CD14-positive monocyte (primary cell): ENCODE data around the gene SH2D4B. TPM values are rescaled to one million over a fixed set of nuclear protein-coding genes. Genes with fewer than 3 reads are reported as not detected.

Source experiments
- DNase-seq, 3 donors: peaks; one replicate each; pipeline ENCODE4 v3.0.0-alpha.2; 2011 to 2022
- H2AFZ ChIP-seq: 2 replicates; pipeline ENCODE4 v1.6.0; 2012; ENCODE audit warnings: mild to moderate bottlenecking, low read depth, low read length, inconsistent platforms; ENCODE audit not compliant: insufficient read depth, poor library complexity, severe bottlenecking
- H3K27ac ChIP-seq, 2 donors: 1 replicate in 1 of 2; 2 replicates in 1 of 2; pipeline ENCODE4 v1.5.1; 2012 to 2013; ENCODE audit warnings: low read length in 2 of 2, control low read depth in 1 of 2, inconsistent platforms in 1 of 2, low read depth in 1 of 2, mild to moderate bottlenecking in 1 of 2
- H3K27me3 ChIP-seq, 2 donors: one replicate each; pipeline versions ENCODE4 v1.6.0 to v1.6.1; 2011 to 2013; ENCODE audit warnings: low read length in 2 of 2; ENCODE audit not compliant: control insufficient read depth in 2 of 2, insufficient read depth in 2 of 2
- H3K36me3 ChIP-seq, 2 donors: replicated peaks in 1 of 2; 1 replicate in 1 of 2; 2 replicates in 1 of 2; pipeline versions ENCODE4 v1.5.1 to v1.6.1; 2012 to 2013; ENCODE audit warnings: low read length in 2 of 2, control low read depth in 1 of 2, inconsistent platforms in 1 of 2, mild to moderate bottlenecking in 1 of 2; ENCODE audit not compliant: insufficient read depth in 2 of 2, control insufficient read depth in 1 of 2
- H3K4me1 ChIP-seq, 2 donors: 1 replicate in 1 of 2; 2 replicates in 1 of 2; pipeline versions ENCODE4 v1.5.1 to v1.6.1; 2012 to 2013; ENCODE audit warnings: low read length in 2 of 2, control low read depth in 1 of 2, inconsistent platforms in 1 of 2, mild to moderate bottlenecking in 1 of 2, moderate library complexity in 1 of 2; ENCODE audit not compliant: insufficient read depth in 2 of 2, control insufficient read depth in 1 of 2
- H3K4me2 ChIP-seq: replicated peaks from 2 replicates; pipeline ENCODE3; 2012; ENCODE audit warnings: low read length, moderate library complexity, mild to moderate bottlenecking; ENCODE audit not compliant: poor library complexity, severe bottlenecking; ENCODE audit errors: extremely low read depth
- H3K4me3 ChIP-seq, 3 experiments: fragments of 200-600 bp in 1 of 3; sonication (generic) in 1 of 3; replicated peaks in 1 of 3; 1 replicate in 2 of 3; 2 replicates in 1 of 3; pipeline ENCODE4 v1.5.1; 2011 to 2013; ENCODE audit warnings: low read length in 3 of 3, mild to moderate bottlenecking in 3 of 3, control low read depth in 2 of 3, low read depth in 2 of 3, inconsistent platforms in 1 of 3, moderate library complexity in 1 of 3
- H3K79me2 ChIP-seq: 2 replicates; pipeline ENCODE4 v1.6.0; 2012; ENCODE audit warnings: mild to moderate bottlenecking, control low read depth, inconsistent platforms, low read length, moderate library complexity; ENCODE audit not compliant: insufficient read depth
- H3K9ac ChIP-seq: 2 replicates; pipeline ENCODE4 v1.6.0; 2017; ENCODE audit warnings: low read length, mild to moderate bottlenecking; ENCODE audit not compliant: insufficient read depth, poor library complexity, severe bottlenecking
- H3K9me3 ChIP-seq, 2 donors: replicated peaks in 1 of 2; 1 replicate in 1 of 2; 2 replicates in 1 of 2; pipeline versions ENCODE4 v1.5.1 to v1.6.1; 2012 to 2013; ENCODE audit warnings: low read length in 2 of 2, control low read depth in 1 of 2; ENCODE audit not compliant: control insufficient read depth in 1 of 2, insufficient read depth in 1 of 2
- H4K20me1 ChIP-seq: 2 replicates; pipeline ENCODE4 v1.6.0; 2012; ENCODE audit warnings: mild to moderate bottlenecking, low read length, control low read depth, moderate library complexity; ENCODE audit not compliant: insufficient read depth
- H3K27ac Mint-ChIP-seq, 7 donors: one replicate each; pipeline ENCODE4 v1.8.0; 2020; ENCODE audit warnings: mild to moderate bottlenecking in 7 of 7, mixed read lengths in 7 of 7, moderate library complexity in 6 of 7, inconsistent platforms in 2 of 7
- H3K27me3 Mint-ChIP-seq, 3 donors: one replicate each; pipeline ENCODE4 v1.8.0; 2021 to 2022; ENCODE audit warnings: low read depth in 3 of 3, mild to moderate bottlenecking in 3 of 3, mixed read lengths in 3 of 3, moderate library complexity in 3 of 3, inconsistent platforms in 1 of 3
- H3K36me3 Mint-ChIP-seq, 2 donors: one replicate each; pipeline ENCODE4 v1.8.0; 2020; ENCODE audit warnings: mixed read lengths in 2 of 2, inconsistent platforms in 1 of 2, mild to moderate bottlenecking in 1 of 2
- H3K4me1 Mint-ChIP-seq: one replicate; pipeline ENCODE4 v1.8.0; 2020; ENCODE audit warnings: mild to moderate bottlenecking, mixed read lengths
- H3K4me3 Mint-ChIP-seq, 2 donors: one replicate each; pipeline ENCODE4 v1.8.0; 2020; ENCODE audit warnings: mild to moderate bottlenecking in 2 of 2, mixed read lengths in 2 of 2, moderate library complexity in 1 of 2
- H3K9me3 Mint-ChIP-seq, 7 donors: one replicate each; pipeline ENCODE4 v1.8.0; 2020 to 2022; ENCODE audit warnings: mixed read lengths in 7 of 7, mild to moderate bottlenecking in 6 of 7, moderate library complexity in 6 of 7, inconsistent platforms in 2 of 7
- CTCF ChIP-seq: fragments of 200-600 bp; IDR thresholded peaks from one replicate; pipeline ENCODE4 v1.8.0; 2022; ENCODE audit warnings: antibody characterized with exemption, mild to moderate bottlenecking
- WGBS: methylation state at CpG from one replicate; pipeline ENCODE4 v1.1.5; 2013; ENCODE audit warnings: missing lambda C conversion rate; ENCODE audit not compliant: insufficient coverage; 5-methylcytosine and 5-hydroxymethylcytosine counted together
- intact Hi-C, 2 donors: fragments of 100-400 bp; cut with micrococcal nuclease; formaldehyde crosslinking; loops; one replicate each; pipeline versions ENCODE4 v1.15.0 to v1.15.1; 2023
- polyA plus RNA-seq, 3 donors: library from polyadenylated mRNA; depleted of rRNA in 1 of 3; unstranded in 2 of 3; stranded (reverse) in 1 of 3; fragments of 300-500 nt in 2 of 3; fragments of >200 nt in 1 of 3; fragmentation: Illumina TruSeq in 2 of 3; gene quantifications; 1 replicate in 2 of 3; 2 replicates in 1 of 3; pipeline ENCODE4 v1.2.3, GENCODE V29; 2012 to 2021

SH2D4B gene
- polyA plus RNA-seq, 3 donors: 0.01 TPM; not detected in 2

DNA sequence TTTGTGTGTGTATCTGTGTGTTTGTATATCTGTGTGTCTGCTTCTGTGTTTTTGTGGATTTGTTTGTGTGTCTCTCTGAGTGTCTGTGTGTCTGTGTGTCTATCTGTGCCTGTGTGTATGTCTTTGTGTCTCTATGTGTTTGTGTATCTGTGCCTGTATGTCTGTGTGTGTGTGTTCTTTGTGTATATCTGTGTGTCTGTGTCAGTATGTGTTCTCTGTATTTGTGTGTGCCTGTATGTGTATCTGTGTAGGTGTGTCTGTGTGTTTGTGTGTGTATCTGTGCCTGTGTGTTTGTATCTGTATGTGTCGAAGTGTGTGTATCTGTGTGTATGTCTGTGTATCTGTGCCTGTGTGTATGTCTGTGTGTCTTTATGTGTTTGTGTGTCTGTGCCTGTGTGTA lies 118.2 kb downstream of the SH2D4B start:
- Histone ChIP-seq H2AFZ (no peak overlapping the region), H3K36me3 (no peaks in the 10 kb centered on the region), H3K27ac (no peak overlapping the region), H3K9me3 (peaks cover 30 to 45% of the 10 kb centered on the region in 2 donors), H3K9ac (no peak overlapping the region), H3K4me2 (no peak overlapping the region), H3K27me3 (no peaks in the 10 kb centered on the region), H3K79me2 (no peaks in the 10 kb centered on the region), H4K20me1 (no peaks in the 10 kb centered on the region), H3K4me3 (no peak overlapping the region), H3K4me1 (peaks cover 18 to 19% of the 10 kb centered on the region in 2 donors)
- H3K27me3 Mint-ChIP-seq: peaks cover 0 to 6% (median 3%) of the 10 kb centered on the region in 3 donors
- H3K4me1 Mint-ChIP-seq: peaks cover 16% of the 10 kb centered on the region
- peaks cover 6 to 21% (median 17%) of the 10 kb centered on the region in 7 donors for H3K9me3 Mint-ChIP-seq
- 100% methylated on average over 1 of the region's 1 CpG for WGBS
- no peak for DNase-seq
- intact Hi-C loops: no loop called here
- no peak overlapping the region for H3K4me3 Mint-ChIP-seq
- no peaks in the 10 kb centered on the region for H3K36me3 Mint-ChIP-seq
- no peak overlapping the region for H3K27ac Mint-ChIP-seq
- TF ChIP-seq CTCF: no peak

DNA sequence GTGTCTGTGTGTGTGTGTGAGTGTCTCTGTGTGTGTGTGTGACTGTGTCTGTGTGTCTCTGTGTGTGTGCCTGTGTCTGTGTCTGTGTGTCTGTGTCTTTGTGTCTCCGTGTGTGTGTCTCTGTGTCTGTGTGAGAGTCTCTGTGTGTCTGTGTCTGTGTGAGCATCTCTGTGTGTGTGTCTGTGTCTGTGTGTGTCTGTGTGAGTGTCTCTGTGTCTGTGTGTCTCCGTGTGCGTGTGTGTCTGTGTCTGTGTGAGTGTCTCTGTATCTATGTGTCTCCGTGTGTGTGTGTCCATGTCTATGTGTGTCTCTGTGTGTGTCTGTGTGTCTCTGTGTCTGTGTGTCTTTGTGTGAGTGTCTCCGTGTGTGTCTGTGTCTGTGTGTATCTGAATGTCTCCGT lies 120.4 kb downstream of the SH2D4B start:
- Mint-ChIP-seq H3K27ac (no peak overlapping the region), H3K4me1 (peaks cover 35% of the 10 kb centered on the region), H3K4me3 (no peak overlapping the region), H3K9me3 (peaks cover 6 to 17% (median 15%) of the 10 kb centered on the region in 7 donors), H3K36me3 (no peaks in the 10 kb centered on the region), H3K27me3 (peaks cover 0 to 8% (median 3%) of the 10 kb centered on the region in 3 donors)
- TF ChIP-seq CTCF: no peak
- no peak overlapping the region for H3K27ac ChIP-seq
- H3K4me1 ChIP-seq: peaks cover 40% of the 10 kb centered on the region in 2 donors
- H3K4me3 ChIP-seq: no peak overlapping the region
- DNase-seq: no peak
- no peaks in the 10 kb centered on the region for H3K36me3 ChIP-seq
- 100% methylated on average over 6 of the region's 6 CpGs for WGBS
- H4K20me1 ChIP-seq: no peaks in the 10 kb centered on the region
- H3K4me2 ChIP-seq: no peak overlapping the region
- H3K9ac ChIP-seq: no peak overlapping the region
- no peak overlapping the region for H2AFZ ChIP-seq
- H3K79me2 ChIP-seq: no peaks in the 10 kb centered on the region
- H3K27me3 ChIP-seq: no peaks in the 10 kb centered on the region
- H3K9me3 ChIP-seq: peaks cover 30 to 43% of the 10 kb centered on the region in 2 donors
- intact Hi-C loops: no loop called here
